Hepatocyte (in vitro differentiated cells): ENCODE data around the gene OR51B4. TPM values are rescaled to one million over a fixed set of nuclear protein-coding genes. Genes with fewer than 3 reads are reported as not detected.

Experiments used
- DNase-seq: peaks from one replicate; pipeline ENCODE4 v3.0.0-alpha.2; 2016; ENCODE audit warnings: low spot score
- H2AFZ ChIP-seq: fragments of 200-600 bp; sonication (generic); 2 replicates; pipeline ENCODE4 v1.6.0; 2016; ENCODE audit warnings: antibody characterized with exemption, mild to moderate bottlenecking
- H3K27ac ChIP-seq: fragments of 200-600 bp; sonication (generic); 2 replicates; pipeline ENCODE4 v1.5.1; 2016; ENCODE audit warnings: mild to moderate bottlenecking
- H3K27me3 ChIP-seq: fragments of 200-600 bp; sonication (generic); 2 replicates; pipeline ENCODE4 v1.6.1; 2016
- H3K36me3 ChIP-seq: fragments of 200-600 bp; sonication (generic); replicated peaks from 2 replicates; pipeline ENCODE4 v1.5.1; 2016; ENCODE audit warnings: low read depth; ENCODE audit not compliant: insufficient read depth
- H3K4me1 ChIP-seq: fragments of 200-600 bp; sonication (generic); 2 replicates; pipeline ENCODE4 v1.5.1; 2016; ENCODE audit warnings: mild to moderate bottlenecking, moderate library complexity; ENCODE audit not compliant: insufficient read depth
- H3K4me2 ChIP-seq: fragments of 200-600 bp; sonication (generic); 2 replicates; pipeline ENCODE4 v1.6.0; 2016
- H3K4me3 ChIP-seq: fragments of 200-600 bp; sonication (generic); 2 replicates; pipeline ENCODE4 v1.5.1; 2016; ENCODE audit warnings: mild to moderate bottlenecking
- H3K79me2 ChIP-seq: fragments of 200-600 bp; sonication (generic); 2 replicates; pipeline ENCODE4 v1.6.0; 2017; ENCODE audit warnings: mild to moderate bottlenecking
- H3K9me2 ChIP-seq: fragments of 200-600 bp; sonication (generic); replicated peaks from 2 replicates; pipeline ENCODE4 v1.6.0; 2017; ENCODE audit warnings: mild to moderate bottlenecking; ENCODE audit not compliant: insufficient read depth
- H3K9me3 ChIP-seq: fragments of 200-600 bp; sonication (generic); 2 replicates; pipeline ENCODE4 v1.5.1; 2016; ENCODE audit warnings: low read depth, mild to moderate bottlenecking
- H4K20me1 ChIP-seq: fragments of 200-600 bp; sonication (generic); 2 replicates; pipeline ENCODE4 v1.6.0; 2016; ENCODE audit warnings: mild to moderate bottlenecking; ENCODE audit not compliant: insufficient read depth, poor library complexity, severe bottlenecking
- EZH2 ChIP-seq: fragments of 200-600 bp; sonication (generic); IDR thresholded peaks from 2 replicates; pipeline ENCODE4 v1.6.1; 2016; ENCODE audit warnings: antibody characterized with exemption, mild to moderate bottlenecking, borderline replicate concordance
- EZH2phosphoT487 ChIP-seq: fragments of 200-600 bp; sonication (generic); IDR thresholded peaks from one replicate; pipeline ENCODE4 v1.6.1; 2018; ENCODE audit warnings: antibody characterized with exemption, mild to moderate bottlenecking, low read depth, moderate library complexity; ENCODE audit not compliant: unreplicated experiment, severe bottlenecking
- WGBS: methylation state at CpG from one replicate; pipeline ENCODE4 v1.1.6; 2016; ENCODE audit warnings: low lambda C conversion rate; ENCODE audit errors: missing lambda C conversion rate; 5-methylcytosine and 5-hydroxymethylcytosine counted together
- polyA plus RNA-seq: library from polyadenylated mRNA; unstranded; fragments of >200 nt; fragmentation: Nextera tagmentation; extraction: Ambion mirVana; gene quantifications from 2 replicates; pipeline ENCODE4 v1.2.1, GENCODE V29; 2016
- total RNA-seq: library from RNA; depleted of rRNA; stranded (reverse); fragments of >200 nt; gene quantifications from 2 replicates; pipeline ENCODE4 v1.2.3, GENCODE V29; 2014
- TF ChIP-seq, protein P1 (sequence below): fragments of 200-600 bp; sonication (generic); IDR thresholded peaks from 2 replicates; pipeline ENCODE4 v1.5.1; 2016; ENCODE audit warnings: antibody characterized with exemption, mild to moderate bottlenecking; ENCODE audit not compliant: poor library complexity

The OR51B4 gene
- total and polyA plus RNA-seq, 2 experiments from 2014 or later: not detected

DNA sequence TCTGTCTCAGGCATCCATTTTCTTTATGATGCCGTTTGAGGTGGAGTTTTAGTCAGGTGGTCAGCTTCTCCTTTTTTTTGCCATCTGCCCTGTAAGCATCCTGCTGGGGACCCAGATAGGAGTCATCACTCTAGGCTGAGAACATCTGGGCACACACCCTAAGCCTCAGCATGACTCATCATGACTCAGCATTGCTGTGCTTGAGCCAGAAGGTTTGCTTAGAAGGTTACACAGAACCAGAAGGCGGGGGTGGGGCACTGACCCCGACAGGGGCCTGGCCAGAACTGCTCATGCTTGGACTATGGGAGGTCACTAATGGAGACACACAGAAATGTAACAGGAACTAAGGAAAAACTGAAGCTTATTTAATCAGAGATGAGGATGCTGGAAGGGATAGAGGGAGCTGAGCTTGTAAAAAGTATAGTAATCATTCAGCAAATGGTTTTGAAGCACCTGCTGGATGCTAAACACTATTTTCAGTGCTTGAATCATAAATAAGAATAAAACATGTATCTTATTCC is 21.1 kb downstream of the OR51B4 start:
- DNase-seq: peak; percentile 74
- H3K27me3 ChIP-seq: no peaks in the 10 kb centered on the region
- H3K4me2 ChIP-seq: no peak overlapping the region
- H3K9me3 ChIP-seq: no peaks in the 10 kb centered on the region
- 66% methylated on average over 2 of the region's 3 CpGs for WGBS
- TF ChIP-seq EZH2phosphoT487: no peak
- TF ChIP-seq, protein P1, sequence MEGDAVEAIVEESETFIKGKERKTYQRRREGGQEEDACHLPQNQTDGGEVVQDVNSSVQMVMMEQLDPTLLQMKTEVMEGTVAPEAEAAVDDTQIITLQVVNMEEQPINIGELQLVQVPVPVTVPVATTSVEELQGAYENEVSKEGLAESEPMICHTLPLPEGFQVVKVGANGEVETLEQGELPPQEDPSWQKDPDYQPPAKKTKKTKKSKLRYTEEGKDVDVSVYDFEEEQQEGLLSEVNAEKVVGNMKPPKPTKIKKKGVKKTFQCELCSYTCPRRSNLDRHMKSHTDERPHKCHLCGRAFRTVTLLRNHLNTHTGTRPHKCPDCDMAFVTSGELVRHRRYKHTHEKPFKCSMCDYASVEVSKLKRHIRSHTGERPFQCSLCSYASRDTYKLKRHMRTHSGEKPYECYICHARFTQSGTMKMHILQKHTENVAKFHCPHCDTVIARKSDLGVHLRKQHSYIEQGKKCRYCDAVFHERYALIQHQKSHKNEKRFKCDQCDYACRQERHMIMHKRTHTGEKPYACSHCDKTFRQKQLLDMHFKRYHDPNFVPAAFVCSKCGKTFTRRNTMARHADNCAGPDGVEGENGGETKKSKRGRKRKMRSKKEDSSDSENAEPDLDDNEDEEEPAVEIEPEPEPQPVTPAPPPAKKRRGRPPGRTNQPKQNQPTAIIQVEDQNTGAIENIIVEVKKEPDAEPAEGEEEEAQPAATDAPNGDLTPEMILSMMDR: no peak
- TF ChIP-seq EZH2: no peak
- H3K79me2 ChIP-seq: no peaks in the 10 kb centered on the region
- no peak overlapping the region for H2AFZ ChIP-seq
- H3K27ac ChIP-seq: no peak overlapping the region
- H3K9me2 ChIP-seq: no peaks in the 10 kb centered on the region
- H4K20me1 ChIP-seq: no peaks in the 10 kb centered on the region
- no peaks in the 10 kb centered on the region for H3K4me1 ChIP-seq
- H3K36me3 ChIP-seq: no peaks in the 10 kb centered on the region
- no peak overlapping the region for H3K4me3 ChIP-seq

DNA sequence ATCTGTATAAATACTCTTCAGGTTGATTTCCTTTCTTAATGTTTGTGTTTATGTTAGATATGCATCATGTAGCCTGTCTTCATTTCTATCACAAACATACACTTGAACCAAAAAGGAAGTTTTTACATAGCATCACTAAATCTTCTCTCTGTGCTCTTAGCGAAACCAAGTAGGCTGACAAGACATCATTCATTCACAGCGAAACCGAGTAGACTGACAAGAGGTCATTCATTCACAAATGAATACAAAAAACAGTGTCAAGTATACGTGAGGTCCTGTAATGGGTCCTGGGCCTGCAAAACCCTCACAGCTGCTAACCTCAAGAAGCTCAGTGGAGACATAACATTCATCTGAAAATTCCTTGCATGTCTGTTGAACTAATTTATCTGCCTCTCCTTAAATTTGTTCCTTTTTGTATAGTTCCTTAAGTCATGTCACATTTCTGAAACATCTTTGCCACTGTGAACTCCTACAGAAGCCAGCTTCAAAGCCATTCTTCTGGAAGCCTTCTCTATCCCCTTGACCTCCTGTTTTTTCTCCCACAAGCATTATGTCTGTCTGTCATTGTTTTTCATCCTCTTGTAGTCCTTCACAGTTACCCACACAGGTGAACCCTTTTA is 22.2 kb downstream of the OR51B4 start:
- Histone ChIP-seq H4K20me1 (no peaks in the 10 kb centered on the region), H3K4me1 (no peaks in the 10 kb centered on the region), H3K27ac (no peak overlapping the region), H3K79me2 (no peaks in the 10 kb centered on the region), H2AFZ (no peak overlapping the region), H3K36me3 (no peaks in the 10 kb centered on the region), H3K4me3 (no peak overlapping the region), H3K4me2 (no peak overlapping the region), H3K27me3 (no peaks in the 10 kb centered on the region), H3K9me2 (no peaks in the 10 kb centered on the region), H3K9me3 (no peaks in the 10 kb centered on the region)
- DNase-seq: no peak
- TF ChIP-seq EZH2: no peak
- TF ChIP-seq, protein P1: no peak
- no peak for TF ChIP-seq EZH2phosphoT487
- 89% methylated on average over 4 of the region's 4 CpGs for WGBS

DNA sequence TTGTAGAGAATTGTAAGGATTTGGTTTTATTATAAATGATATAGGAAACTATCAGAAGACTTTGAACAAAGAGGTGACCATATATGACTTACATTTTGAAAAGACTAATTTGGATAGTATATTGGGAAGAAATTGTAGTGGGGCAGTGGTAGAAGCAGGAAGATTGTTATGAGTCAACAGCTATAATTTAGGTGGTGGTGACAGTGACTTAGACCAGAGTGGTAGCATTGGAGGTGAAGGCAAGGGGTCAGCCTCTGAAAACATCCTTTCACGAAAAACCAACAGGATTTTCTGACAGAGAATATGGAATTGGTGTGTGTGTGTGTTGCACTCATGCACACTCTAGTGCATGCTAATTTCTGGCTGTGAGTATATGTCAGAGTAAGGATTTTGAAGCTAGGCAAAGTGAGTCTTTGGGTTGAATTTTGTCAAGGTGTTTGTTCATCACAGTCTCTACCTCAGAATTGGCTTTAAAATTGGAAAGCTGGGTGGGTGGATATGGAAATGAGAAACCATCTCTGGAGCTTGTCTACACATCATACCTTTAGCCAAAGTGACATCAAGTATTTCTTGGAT is 23.9 kb downstream of the OR51B4 start:
- Histone ChIP-seq H3K4me1 (no peaks in the 10 kb centered on the region), H3K27ac (no peak overlapping the region), H4K20me1 (no peaks in the 10 kb centered on the region), H3K4me2 (no peak overlapping the region), H3K9me2 (no peaks in the 10 kb centered on the region), H3K4me3 (no peak overlapping the region), H3K27me3 (no peaks in the 10 kb centered on the region), H3K79me2 (no peaks in the 10 kb centered on the region), H2AFZ (no peak overlapping the region), H3K36me3 (no peaks in the 10 kb centered on the region), H3K9me3 (no peaks in the 10 kb centered on the region)
- TF ChIP-seq EZH2: no peak
- TF ChIP-seq EZH2phosphoT487: no peak
- TF ChIP-seq, protein P1: no peak
- 90% methylated on average over 1 of the region's 1 CpG for WGBS
- no peak for DNase-seq
